OCI-LY7 (cell line): Measurements from ENCODE around the gene SNAPC2.

Experiments used
- EZH2phosphoT487 ChIP-seq: fragments of 200-600 bp; sonication (generic); IDR thresholded peaks from 2 replicates; pipeline ENCODE4 v1.6.1; 2018; ENCODE audit warnings: low read depth, borderline replicate concordance, mild to moderate bottlenecking, mixed run types, antibody characterized with exemption, low read length, moderate library complexity, mixed read lengths
- TF ChIP-seq, protein P1 (sequence below): fragments of 200-600 bp; sonication (generic); conservative IDR thresholded peaks from 2 replicates; pipeline ENCODE4 v1.5.1; 2014; ENCODE audit warnings: mild to moderate bottlenecking, antibody characterized with exemption, low read length, moderate library complexity, mixed read lengths

DNA sequence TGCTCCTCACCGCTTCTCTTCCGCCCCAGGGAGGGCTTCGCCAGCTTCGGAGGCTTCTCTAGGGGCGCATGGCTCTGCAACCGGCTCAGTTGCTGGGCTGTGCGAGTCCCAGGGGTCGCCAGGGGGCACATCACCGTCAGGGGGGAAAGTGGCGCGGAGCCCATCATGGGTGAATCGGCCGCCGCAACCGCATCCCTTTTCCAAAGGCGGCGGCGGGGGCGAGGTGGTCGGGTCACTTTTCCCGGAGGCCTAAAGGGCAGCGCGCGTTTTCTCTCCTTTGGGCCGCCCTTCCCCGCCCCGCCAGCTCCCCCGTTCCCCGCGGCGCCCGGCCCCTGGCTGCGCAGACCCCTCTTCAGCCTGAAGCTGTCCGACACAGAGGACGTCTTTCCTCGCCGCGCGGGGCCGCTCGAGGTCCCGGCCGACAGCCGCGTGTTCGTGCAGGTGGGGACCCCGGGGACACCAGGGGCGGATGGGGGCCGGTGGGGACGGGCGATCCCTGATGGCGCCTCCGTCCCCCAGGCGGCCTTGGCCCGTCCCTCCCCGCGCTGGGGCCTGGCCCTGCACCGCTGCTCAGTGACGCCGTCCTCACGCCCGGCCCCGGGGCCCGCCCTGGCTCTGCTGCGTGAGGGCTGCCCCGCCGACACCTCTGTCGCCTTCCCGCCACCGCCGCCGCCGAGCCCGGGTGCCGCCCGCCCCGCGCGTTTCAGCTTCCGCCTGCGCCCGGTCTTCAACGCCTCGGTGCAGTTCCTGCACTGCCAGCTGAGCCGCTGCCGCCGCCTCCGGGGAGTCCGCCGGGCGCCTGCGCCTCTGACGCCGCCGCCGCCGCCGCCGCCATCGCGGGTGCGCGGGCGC is 3.8 kb upstream of the SNAPC2 start:
- TF ChIP-seq, protein P1, sequence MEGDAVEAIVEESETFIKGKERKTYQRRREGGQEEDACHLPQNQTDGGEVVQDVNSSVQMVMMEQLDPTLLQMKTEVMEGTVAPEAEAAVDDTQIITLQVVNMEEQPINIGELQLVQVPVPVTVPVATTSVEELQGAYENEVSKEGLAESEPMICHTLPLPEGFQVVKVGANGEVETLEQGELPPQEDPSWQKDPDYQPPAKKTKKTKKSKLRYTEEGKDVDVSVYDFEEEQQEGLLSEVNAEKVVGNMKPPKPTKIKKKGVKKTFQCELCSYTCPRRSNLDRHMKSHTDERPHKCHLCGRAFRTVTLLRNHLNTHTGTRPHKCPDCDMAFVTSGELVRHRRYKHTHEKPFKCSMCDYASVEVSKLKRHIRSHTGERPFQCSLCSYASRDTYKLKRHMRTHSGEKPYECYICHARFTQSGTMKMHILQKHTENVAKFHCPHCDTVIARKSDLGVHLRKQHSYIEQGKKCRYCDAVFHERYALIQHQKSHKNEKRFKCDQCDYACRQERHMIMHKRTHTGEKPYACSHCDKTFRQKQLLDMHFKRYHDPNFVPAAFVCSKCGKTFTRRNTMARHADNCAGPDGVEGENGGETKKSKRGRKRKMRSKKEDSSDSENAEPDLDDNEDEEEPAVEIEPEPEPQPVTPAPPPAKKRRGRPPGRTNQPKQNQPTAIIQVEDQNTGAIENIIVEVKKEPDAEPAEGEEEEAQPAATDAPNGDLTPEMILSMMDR: no peak
- TF ChIP-seq EZH2phosphoT487: no peak
